GM21447 (cell line): ENCODE measurements around the gene RCE1.

Experiments used
- ATAC-seq: cut with Tn5 transposase; IDR thresholded peaks from one replicate; pipeline ENCODE4 v1.9.1; 2021; ENCODE audit not compliant: unreplicated experiment

Gene RCE1

DNA sequence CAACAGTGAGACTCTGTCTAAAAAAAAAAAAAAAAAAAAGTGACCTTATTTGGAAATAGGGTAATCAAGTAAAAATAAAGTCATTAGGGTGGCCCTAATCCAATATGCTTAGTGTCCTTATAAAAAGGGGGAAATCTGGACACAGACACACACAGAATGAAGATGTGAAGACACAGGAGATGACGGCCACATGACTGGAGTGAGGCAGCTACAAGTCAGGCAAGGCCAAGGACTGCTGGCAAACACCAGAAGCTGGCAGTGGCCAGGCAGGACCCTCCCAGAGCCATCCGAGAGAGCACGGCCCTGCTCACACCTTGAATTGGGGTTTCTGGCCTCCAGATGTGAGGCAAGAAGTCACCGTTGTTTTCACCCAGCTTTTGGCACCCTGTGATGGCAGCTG lies 42.2 kb downstream of the RCE1 start:
- no peak for ATAC-seq

DNA sequence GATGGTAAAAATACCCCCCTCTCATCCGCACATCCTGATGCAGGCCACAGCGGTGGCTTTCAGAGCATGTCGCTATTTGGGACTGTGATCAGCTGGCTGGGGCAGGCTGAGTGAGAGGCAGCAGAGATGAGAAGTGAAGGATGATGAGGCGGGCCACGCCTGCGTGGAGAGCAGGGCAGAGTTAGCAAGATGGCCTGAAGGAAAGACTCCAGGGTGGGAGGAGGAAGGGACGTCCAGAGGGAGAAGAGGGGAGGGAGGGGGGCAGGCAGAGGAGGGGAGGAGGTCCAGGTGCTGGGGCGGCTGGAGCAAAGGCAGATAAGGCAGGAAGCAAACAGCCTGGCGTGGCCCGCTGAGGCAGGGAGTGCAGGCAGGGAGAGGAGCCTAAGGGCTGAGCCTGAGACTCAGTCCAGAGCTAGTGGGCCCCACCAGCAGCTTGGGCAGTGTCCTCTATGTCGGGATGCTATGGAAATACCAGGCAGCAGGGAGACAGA lies 42.8 kb downstream of the RCE1 start:
- no peak for ATAC-seq

DNA sequence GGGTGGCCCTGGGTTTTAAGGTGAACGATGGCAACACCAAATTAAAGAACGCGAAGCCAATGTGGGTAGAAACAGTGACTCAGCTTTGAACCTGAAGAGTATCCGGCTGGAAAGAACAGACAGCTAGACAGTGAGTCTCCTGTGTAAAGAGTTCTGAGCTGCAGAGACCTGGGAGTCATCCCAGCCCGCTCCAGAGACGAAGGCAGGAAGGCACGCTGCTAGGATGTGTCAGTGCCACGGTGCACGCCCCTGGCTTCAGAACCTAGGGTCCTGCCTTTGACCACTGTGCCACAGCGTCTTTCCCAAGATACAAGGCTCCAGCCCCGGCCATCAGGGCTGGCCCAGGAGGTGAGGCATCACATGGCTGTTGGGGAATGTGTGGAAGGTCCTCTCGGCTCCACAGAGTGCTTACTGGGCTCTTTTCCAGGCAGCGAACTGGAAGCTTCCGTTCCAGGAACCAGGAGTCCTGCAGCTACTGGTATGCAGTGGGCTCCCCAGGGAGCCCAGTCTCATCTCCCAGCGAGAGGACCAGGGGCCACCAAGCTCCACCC lies 43.5 kb downstream of the RCE1 start:
- no peak for ATAC-seq

- no peak for ATAC-seq
These were observed 44.3 kb downstream of the RCE1 start for GRCh38 chr11:66887526-66887925.

- no peak for ATAC-seq
These were observed 45.0 kb downstream of the RCE1 start for GRCh38 chr11:66888282-66888681.

- ATAC-seq, result no peak
These were observed 46.7 kb downstream of the RCE1 start for GRCh38 chr11:66889960-66890359.

- no peak for ATAC-seq
These were observed 48.8 kb downstream of the RCE1 start for GRCh38 chr11:66891851-66892660.

- no peak for ATAC-seq
These were observed 49.7 kb downstream of the RCE1 start for GRCh38 chr11:66892911-66893310.

DNA sequence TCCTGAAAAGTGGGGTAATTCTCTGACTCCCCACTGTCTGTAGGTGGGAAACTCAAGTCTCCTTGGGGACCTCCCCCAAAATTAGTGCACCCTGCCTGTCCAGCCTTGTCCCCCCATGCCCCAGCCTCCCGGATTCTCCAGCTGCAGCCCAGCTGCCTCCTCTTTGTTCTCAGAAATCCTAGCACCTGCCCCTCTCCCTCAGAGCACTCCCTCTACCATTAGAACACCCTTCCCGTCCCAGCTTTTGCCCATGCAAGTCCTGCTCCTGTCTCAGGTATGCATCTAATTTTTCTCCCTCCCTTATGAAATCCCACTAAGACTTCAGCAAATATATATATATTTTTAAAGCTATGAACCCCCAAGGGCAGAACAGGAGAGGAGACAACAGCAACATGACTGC lies 50.9 kb downstream of the RCE1 start:
- no peak for ATAC-seq
